Right lobe of liver (tissue), 6 donors: ENCODE data around the gene SMARCA2. TPM values are rescaled to one million over a fixed set of nuclear protein-coding genes. Genes with fewer than 3 reads are reported as not detected.
A peak's percentile ranks its signal among the peaks of the same experiment; 100 is the strongest.

Source experiments
- ATAC-seq, 4 donors: fragments of 200-7000 bp; cut with Tn5 transposase; one replicate each; pipeline ENCODE4 v1.9.1; 2020; ENCODE audit warnings: mild to moderate bottlenecking in 4 of 4, moderate library complexity in 4 of 4
- DNase-seq, 3 donors: peaks; one replicate each; pipeline ENCODE4 v3.0.0-alpha.2; 2020
- H3K27ac ChIP-seq, 3 donors: fragments of 200-600 bp; one replicate each; pipeline ENCODE4 v1.8.0; 2022
- H3K27me3 ChIP-seq, 2 donors: fragments of 200-600 bp; one replicate each; pipeline ENCODE4 v1.8.0; 2022
- H3K36me3 ChIP-seq, 4 donors: fragments of 200-600 bp; sonication (generic) in 1 of 4; one replicate each; pipeline versions ENCODE4 v1.5.1 to v1.8.0; 2017 to 2022; ENCODE audit warnings: control low read depth in 1 of 4
- H3K4me1 ChIP-seq, 4 donors: fragments of 200-600 bp; sonication (generic) in 1 of 4; one replicate each; pipeline versions ENCODE4 v1.5.1 to v1.8.0; 2017 to 2022; ENCODE audit warnings: control low read depth in 1 of 4
- H3K4me3 ChIP-seq, 3 donors: fragments of 200-600 bp; one replicate each; pipeline ENCODE4 v1.8.0; 2022
- H3K9me3 ChIP-seq, 4 donors: fragments of 200-600 bp; sonication (generic) in 1 of 4; one replicate each; pipeline versions ENCODE4 v1.5.1 to v1.8.0; 2017 to 2022; ENCODE audit warnings: control low read depth in 1 of 4
- CTCF ChIP-seq, 4 donors: fragments of 200-600 bp in 3 of 4; fragments of 450-650 bp in 1 of 4; IDR thresholded peaks; one replicate each; pipeline versions ENCODE4 v1.5.1 to v1.8.0; 2016 to 2022; ENCODE audit warnings: antibody characterized with exemption in 4 of 4, mild to moderate bottlenecking in 2 of 4
- POLR2A ChIP-seq: fragments of 450-650 bp; IDR thresholded peaks from one replicate; pipeline ENCODE4 v1.6.1; 2017; ENCODE audit warnings: antibody characterized with exemption, mild to moderate bottlenecking
- WGBS: methylation state at CpG from one replicate; pipeline ENCODE4 v1.1.6; 2018; ENCODE audit warnings: low coverage, low lambda C conversion rate; ENCODE audit not compliant: insufficient coverage; ENCODE audit errors: missing lambda C conversion rate; 5-methylcytosine and 5-hydroxymethylcytosine counted together
- intact Hi-C, 2 donors: fragments of 100-400 bp; cut with DNase I; formaldehyde crosslinking; loops; one replicate each; pipeline versions ENCODE4 v1.11.2 to v1.14.1; 2022
- total RNA-seq, 6 experiments: library from RNA; depleted of rRNA in 2 of 6; stranded (reverse); fragments of >200 nt in 2 of 6; fragmentation: NEBNext Ultra II Directional in 3 of 6; extraction: Animal tissue kit (Norgen Biotek cat#: 25700) in 3 of 6; gene quantifications; one replicate each; pipeline versions ENCODE4 v1.1.0 to v1.2.4, GENCODE V29; 2016 to 2023
- donor health status: DM: no; HTN: yes; CAD: no.
- donor health status: DM: no; HTN: no; CAD: no.
- donor health status: DM: no; HTN: no; CAD: no.
- donor health status: DM: no; HTN: yes; CAD: no.
- donor health status: DM: no; HTN: yes; CAD: no.

The SMARCA2 gene
- total RNA-seq, 6 experiments from 2014 or later: 46.2 to 97.8 (median 62.4) TPM

GRCh38 chr9:2208991-2209390 is 193.8 kb downstream of the SMARCA2 start:
- intact Hi-C loops: no loop called here
- DNase-seq: no peak
- Histone ChIP-seq H3K27ac (no peak overlapping the region), H3K4me3 (no peak overlapping the region), H3K36me3 (no peaks in the 10 kb centered on the region), H3K9me3 (no peaks in the 10 kb centered on the region), H3K4me1 (no peaks in the 10 kb centered on the region), H3K27me3 (no peaks in the 10 kb centered on the region)
- no peak for TF ChIP-seq CTCF (IDR thresholded peaks at IDR 0.05)
- TF ChIP-seq POLR2A: no peak
- no peak for ATAC-seq

DNA sequence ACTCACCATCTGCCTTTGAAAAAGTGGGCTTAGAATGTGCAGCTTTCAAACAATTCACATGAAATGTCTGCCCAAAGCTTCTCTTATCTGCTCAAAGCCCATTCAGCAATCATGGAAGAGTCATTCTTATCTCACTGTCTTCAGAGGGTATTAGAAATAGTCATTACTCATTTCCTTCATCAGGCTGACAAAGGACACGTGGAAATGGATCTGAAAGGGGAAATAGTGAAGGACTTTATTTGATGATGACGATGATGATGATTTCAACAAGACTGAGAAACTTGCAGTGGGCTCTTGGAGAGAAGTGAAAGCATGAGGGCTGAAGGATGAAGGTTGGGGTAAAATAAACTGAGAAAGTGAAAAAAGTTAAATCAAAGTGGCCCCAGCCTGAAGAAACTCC is 194.3 kb downstream of the SMARCA2 start:
- intact Hi-C loops: no loop called here
- no peak for TF ChIP-seq POLR2A
- no peak for TF ChIP-seq CTCF (IDR thresholded peaks at IDR 0.05)

GRCh38 chr9:2210201-2210600 is 195.1 kb downstream of the SMARCA2 start:
- TF ChIP-seq CTCF (IDR thresholded peaks at IDR 0.05) (no peak), POLR2A (no peak)
- Histone ChIP-seq H3K36me3 (no peaks in the 10 kb centered on the region), H3K4me3 (no peak overlapping the region), H3K9me3 (no peaks in the 10 kb centered on the region), H3K4me1 (no peaks in the 10 kb centered on the region), H3K27me3 (no peaks in the 10 kb centered on the region), H3K27ac (no peak overlapping the region)
- 94% methylated on average over 2 of the region's 2 CpGs for WGBS
- ATAC-seq (no peak), DNase-seq (no peak)
- intact Hi-C loops: no loop called here

More for the DNA sequence above, 194.3 kb downstream of the SMARCA2 start:
- ATAC-seq: peak in 1 of 4 donors; percentile 33
- DNase-seq: no peak
- H3K36me3 ChIP-seq: no peaks in the 10 kb centered on the region
- no peaks in the 10 kb centered on the region for H3K9me3 ChIP-seq
- 40% methylated on average over 2 of the region's 2 CpGs for WGBS
- no peaks in the 10 kb centered on the region for H3K4me1 ChIP-seq
- no peak overlapping the region for H3K4me3 ChIP-seq
- no peaks in the 10 kb centered on the region for H3K27me3 ChIP-seq
- H3K27ac ChIP-seq: no peak overlapping the region

DNA sequence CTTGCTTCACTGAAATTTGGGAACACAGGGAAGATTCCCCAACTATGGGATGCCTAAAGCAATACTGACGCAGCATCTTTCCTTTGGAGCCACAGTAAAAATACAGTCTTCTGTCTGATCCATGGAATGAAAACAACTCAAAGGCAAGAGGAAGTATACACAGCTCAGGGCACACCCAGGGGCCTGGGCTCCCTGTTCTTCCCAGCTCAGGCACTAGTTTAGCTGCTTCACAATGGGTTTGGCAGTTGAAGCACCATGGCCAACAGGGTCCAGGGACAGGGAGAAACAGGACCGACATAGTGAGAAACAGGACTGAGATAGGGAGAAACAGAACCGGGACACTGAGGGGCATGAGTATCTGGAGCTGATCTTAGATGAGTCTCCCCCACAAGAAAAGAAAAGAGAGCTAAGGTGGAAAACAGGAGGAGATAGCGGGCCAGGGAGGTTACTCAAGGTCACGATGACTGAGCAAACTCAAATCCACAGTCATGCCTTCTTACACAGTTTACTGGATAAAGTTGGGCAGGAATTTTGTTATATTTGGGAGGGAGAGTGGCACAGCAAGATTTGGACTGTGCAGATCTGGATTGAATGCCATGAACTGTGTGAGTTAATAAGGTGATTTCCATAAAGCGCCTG is 198.8 kb downstream of the SMARCA2 start:
- no peaks in the 10 kb centered on the region for H3K4me1 ChIP-seq
- TF ChIP-seq POLR2A (no peak), CTCF (IDR thresholded peaks at IDR 0.05) (no peak)
- WGBS: 88% methylated on average over 6 of the region's 6 CpGs
- intact Hi-C loops: no loop called here
- DNase-seq: no peak
- no peak overlapping the region for H3K27ac ChIP-seq
- no peaks in the 10 kb centered on the region for H3K9me3 ChIP-seq
- no peak for ATAC-seq
- no peak overlapping the region for H3K4me3 ChIP-seq
- H3K27me3 ChIP-seq: no peaks in the 10 kb centered on the region
- H3K36me3 ChIP-seq: no peaks in the 10 kb centered on the region

GRCh38 chr9:2214707-2215106 is 199.6 kb downstream of the SMARCA2 start:
- Histone ChIP-seq H3K4me3 (no peak overlapping the region), H3K27ac (no peak overlapping the region)
- TF ChIP-seq POLR2A (no peak), CTCF (IDR thresholded peaks at IDR 0.05) (no peak)

More at GRCh38 chr9:2214707-2215106, 199.6 kb downstream of the SMARCA2 start:
- ATAC-seq: no peak
- WGBS: 92% methylated on average over 5 of the region's 5 CpGs
- intact Hi-C loops: no loop called here
- H3K36me3 ChIP-seq: no peaks in the 10 kb centered on the region
- no peak for DNase-seq
- no peaks in the 10 kb centered on the region for H3K9me3 ChIP-seq
- H3K4me1 ChIP-seq: no peaks in the 10 kb centered on the region
- no peaks in the 10 kb centered on the region for H3K27me3 ChIP-seq
